ENCODE measurements around the gene SMOC1. TPM values are rescaled to one million over a fixed set of nuclear protein-coding genes. Genes with fewer than 3 reads are reported as not detected.

Gene SMOC1, protein sequence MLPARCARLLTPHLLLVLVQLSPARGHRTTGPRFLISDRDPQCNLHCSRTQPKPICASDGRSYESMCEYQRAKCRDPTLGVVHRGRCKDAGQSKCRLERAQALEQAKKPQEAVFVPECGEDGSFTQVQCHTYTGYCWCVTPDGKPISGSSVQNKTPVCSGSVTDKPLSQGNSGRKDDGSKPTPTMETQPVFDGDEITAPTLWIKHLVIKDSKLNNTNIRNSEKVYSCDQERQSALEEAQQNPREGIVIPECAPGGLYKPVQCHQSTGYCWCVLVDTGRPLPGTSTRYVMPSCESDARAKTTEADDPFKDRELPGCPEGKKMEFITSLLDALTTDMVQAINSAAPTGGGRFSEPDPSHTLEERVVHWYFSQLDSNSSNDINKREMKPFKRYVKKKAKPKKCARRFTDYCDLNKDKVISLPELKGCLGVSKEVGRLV
- total RNA-seq (2014; rRNA removed; shearing (Covaris generic)): 0.97 and 1.5 TPM in 2 replicates
- polyA plus RNA-seq (2015; cell fraction: cytosol; rRNA removed): 8.7 and 15.6 TPM in 2 replicates
- polyA plus RNA-seq (2015; cell fraction: nucleus; rRNA removed): 6.4 and 10.3 TPM in 2 replicates

GRCh38 chr14:69879175-69880043 lies at the start of gene SMOC1:
SMOC1 (plus strand) TSS chr14:69879416; CDS start chr14:69879679, 263 bp downstream.
- no peak for DNase-seq (ENCODE audit: low read depth)

- DNase-seq (ENCODE audit: low read depth): no peak
These were observed 40.3 kb upstream of the SMOC1 start for GRCh38 chr14:69838881-69839416.

- DNase-seq (ENCODE audit: low read depth): no peak
These were observed 39.6 kb upstream of the SMOC1 start for GRCh38 chr14:69839661-69840060.

DNA sequence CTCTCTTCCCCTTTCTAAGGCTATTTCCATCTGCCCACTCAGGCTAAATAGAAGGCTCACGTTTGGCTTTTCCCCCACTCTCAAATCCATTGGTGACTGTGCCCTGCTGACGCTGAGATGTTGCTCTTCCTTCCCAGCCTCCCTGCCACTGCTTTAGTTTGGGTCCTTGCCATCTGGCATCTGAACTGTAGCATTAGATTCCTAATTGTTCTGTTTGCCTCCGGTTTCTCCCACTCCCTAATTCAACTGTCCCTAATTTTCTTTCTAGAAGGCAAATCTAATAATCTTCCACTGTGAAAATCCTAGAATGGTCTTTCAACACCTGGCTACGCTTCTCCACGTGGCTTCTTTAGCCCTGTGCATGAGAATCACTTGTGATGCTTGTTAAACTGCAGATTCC lies 37.6 kb upstream of the SMOC1 start:
- no peak for DNase-seq (ENCODE audit: low read depth)

DNA sequence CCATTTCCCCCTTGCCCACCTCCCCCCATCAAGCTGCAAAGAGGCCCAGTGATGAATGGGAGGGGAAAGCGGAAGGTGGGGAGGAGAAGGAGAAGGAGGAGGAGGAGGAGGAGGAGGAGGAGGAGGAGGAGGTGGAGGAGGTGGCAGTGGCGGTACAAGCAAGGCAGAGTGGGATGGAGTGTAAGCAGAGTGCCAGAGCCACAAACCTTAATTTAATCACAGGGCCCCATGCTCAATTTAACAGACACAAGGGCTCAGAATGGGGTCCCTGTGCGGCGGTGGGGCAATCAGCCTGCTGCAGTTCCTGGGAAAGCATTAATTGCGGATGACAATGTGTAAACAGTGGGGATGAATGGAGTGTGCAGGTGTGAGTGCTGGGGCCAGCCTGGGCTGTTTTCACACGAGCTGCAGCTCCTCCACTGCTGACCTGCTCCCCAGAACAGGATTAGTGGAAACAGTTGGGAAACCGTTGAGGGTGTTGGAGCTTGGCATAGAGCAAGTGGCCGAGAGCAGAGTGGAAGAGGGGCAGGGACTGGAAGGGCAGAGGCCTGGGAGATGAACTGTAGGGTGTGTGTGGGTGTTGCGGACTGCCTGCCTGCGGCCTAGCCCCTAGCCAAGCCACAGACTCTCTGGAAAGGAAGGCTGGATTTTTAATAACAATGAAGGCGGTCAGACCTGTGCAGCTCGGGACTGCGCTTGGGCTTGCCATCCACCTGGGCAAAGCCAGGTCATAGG lies 36.4 kb upstream of the SMOC1 start:
- no peak for DNase-seq (ENCODE audit: low read depth)

DNA sequence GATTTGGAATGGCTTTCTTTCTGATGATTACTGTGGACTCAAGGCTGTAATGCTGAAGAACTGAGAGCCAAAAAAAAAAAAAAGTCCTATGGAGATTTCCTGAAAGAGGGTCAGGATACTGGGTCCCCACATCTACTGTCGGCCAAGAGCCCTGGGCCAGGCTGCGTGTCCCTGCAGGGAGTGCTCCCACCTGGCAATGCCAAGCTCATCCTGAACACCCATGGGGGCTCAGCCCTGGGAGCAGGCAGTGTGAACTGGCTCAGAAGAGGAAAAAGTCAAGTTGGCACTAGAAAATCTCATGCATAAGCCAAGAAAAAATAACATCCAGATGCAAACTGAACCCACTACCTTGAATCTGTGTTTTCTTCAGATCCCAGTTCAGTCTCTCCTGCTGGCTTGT lies 35.0 kb upstream of the SMOC1 start:
- no peak for DNase-seq (ENCODE audit: low read depth)

- no peak for DNase-seq (ENCODE audit: low read depth)
These were observed 34.1 kb upstream of the SMOC1 start for GRCh38 chr14:69845050-69845581.

DNA sequence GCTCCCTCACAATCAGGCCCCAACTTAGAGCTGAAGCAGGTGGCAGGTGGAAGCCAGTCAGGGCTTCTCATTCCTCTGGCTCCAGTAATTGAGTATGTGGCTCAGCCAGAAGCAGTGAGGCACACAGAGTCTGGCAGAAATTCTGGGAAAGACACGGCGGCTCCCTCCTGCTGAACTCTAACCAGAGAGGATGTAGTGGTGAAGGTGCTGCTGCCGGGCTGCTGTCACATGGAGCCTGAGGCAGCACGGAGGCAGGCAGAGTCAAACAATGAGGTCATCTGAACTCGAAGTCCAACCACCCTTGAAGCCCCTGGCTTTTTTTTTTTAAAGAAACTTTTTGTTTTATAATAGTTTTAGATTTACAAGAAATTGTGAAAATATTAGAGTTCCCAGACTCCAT lies 33.4 kb upstream of the SMOC1 start:
- DNase-seq (ENCODE audit: low read depth): peak; percentile 58

DNA sequence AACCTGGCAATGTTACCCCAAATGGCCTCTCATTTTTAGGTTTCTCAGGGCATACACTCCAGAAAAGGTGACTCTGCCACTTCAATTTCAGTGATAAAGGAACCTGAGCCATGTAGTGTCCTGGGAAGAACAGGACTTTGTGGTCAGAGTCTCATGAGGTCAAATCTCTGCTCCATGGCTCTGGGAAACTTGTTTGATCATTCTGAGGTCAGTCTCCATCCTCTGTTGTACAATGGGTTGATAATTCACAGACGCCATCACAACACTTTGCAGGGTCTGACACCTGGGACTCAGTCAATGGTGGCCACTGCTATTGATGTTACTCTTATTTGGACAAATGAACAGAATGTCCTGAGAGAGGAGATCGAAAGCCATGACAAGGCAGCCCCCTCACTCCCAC lies 31.1 kb upstream of the SMOC1 start:
- DNase-seq (ENCODE audit: low read depth): no peak

DNA sequence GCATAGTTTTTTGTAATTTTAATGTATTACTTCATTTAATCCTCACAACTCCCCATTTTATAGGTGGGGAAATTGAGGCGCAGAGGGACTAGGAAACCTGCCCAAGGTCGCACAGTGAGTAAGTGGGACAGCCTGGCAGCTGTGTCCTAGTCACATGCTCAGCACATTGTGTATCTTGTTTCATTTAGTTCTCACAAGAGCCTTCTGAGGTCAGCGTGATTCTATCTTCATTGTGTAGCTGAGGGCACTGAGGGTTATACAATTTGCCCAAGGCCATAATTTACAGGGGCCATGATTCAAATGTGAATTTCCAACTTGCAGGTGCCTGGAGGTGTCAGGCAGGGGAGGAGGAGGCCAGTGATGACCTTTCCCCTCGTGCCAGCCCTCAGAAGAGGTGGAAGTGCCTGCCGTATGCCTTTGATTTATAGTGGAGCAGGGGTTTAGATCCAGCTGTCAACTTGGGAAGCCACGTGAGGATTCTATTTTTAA lies 30.3 kb upstream of the SMOC1 start:
- DNase-seq (ENCODE audit: low read depth): no peak

- no peak for DNase-seq (ENCODE audit: low read depth)
These were observed 29.0 kb upstream of the SMOC1 start for GRCh38 chr14:69850086-69850735.

- DNase-seq (ENCODE audit: low read depth): no peak
These were observed 28.5 kb upstream of the SMOC1 start for GRCh38 chr14:69850736-69851112.

- no peak for DNase-seq (ENCODE audit: low read depth)
These were observed 26.5 kb upstream of the SMOC1 start for GRCh38 chr14:69852531-69853321.

GRCh38 chr14:69853774-69854173 lies 25.4 kb upstream of the SMOC1 start:
- no peak for DNase-seq (ENCODE audit: low read depth)

- DNase-seq (ENCODE audit: low read depth): no peak
These were observed 24.6 kb upstream of the SMOC1 start for GRCh38 chr14:69854598-69854997.

GRCh38 chr14:69855180-69855832 lies 23.9 kb upstream of the SMOC1 start:
- peak; percentile 11 for DNase-seq (ENCODE audit: low read depth)

DNA sequence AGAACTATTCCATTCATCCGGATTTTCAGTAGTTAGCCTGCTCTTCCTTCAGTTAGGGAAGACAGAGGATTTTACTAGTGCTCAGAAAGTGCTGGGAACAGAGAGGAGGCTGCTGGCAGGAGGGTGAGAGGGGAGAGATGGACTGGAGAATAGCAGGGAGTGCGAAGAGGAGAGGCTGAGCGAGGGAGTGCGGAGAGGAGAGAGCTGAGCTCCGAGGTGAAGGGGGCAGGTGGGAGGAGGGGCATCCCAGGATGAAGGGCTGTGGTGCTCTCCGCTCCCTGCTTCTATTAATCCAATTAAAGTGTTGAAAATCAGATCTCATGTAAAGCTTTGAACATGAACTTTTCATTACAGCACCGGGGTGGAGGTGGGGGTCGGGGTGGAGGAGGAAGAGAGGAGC lies 20.4 kb upstream of the SMOC1 start:
- DNase-seq (ENCODE audit: low read depth): no peak

DNA sequence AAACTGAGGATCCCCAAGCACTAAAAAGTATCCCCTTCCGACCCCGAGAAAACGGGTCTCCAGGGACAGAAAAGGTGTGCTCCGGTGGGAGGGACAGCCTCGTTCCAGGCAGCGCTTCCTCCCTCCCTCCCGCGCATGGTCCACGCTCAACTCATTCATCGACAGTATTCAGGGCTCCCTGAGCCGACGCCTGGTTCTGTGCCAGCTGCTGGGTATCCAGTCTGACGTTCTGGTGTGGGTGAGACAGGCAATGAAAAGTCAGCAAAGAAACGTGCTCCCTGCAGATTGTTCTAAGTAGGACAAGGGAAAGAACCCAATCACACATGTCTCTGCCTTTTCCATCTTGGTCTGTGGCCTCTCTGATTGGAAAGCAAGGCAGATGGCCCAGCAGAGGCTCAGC lies 19.6 kb upstream of the SMOC1 start:
- no peak for DNase-seq (ENCODE audit: low read depth)

DNA sequence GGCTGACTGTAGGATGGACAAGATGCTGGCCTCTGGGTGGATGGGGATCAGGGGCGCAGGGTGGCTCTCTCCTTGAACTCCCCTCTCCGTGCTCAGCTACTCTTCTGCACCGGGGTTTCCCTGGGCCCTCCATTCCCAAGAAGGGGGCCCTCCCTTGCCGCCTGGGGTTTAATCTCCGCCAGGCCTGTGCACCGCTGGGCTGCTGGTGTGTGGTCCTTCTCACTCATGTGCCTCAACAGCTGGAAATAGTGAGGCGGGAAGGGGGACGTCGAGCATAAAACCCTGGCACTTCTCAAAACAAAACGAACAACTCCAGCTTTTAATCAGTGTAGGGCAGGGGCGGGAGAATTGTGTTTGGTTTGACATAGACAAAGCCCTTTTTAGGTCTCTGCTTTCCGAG lies 19.0 kb upstream of the SMOC1 start:
- DNase-seq (ENCODE audit: low read depth): no peak

Data from HT1080 (cell line).